TTC549 (cell line): ENCODE data around the gene OR2T35.
"Not testable (repeated sequence)": the region's sequence is repeated elsewhere in the genome, so short reads cannot be mapped to it uniquely, and the experiment has no call there.

ENCODE experiments used
- FAIRE-seq: peaks from 2 replicates; lab custom pipeline; 2012; peaks lifted over from hg19 to GRCh38; lab: Jason Lieb, UNC

OR2T35 gene, protein sequence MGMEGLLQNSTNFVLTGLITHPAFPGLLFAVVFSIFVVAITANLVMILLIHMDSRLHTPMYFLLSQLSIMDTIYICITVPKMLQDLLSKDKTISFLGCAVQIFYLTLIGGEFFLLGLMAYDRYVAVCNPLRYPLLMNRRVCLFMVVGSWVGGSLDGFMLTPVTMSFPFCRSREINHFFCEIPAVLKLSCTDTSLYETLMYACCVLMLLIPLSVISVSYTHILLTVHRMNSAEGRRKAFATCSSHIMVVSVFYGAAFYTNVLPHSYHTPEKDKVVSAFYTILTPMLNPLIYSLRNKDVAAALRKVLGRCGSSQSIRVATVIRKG

DNA sequence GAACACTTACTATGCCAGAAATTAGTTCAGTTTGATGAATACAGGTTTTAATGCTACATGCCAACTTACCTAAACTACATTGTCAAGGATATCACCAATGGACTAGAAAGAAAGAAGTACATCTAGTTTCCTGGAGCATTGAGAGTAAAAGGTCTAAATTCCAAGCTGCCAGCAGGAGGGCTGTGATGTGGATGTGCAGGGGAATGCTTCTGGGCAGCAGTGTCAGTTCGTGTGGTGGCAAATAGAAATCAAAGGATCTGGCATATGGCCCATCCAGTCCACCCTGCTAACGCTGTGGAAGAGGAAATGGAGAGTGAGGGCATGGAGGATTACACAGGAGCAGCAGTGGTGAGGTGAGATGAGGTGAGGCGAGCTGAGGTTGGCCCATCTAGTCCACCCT lies at the start of gene OR2T35:
Gene OR2T35 (minus strand): TSS at position 101 of the 400 bp plus-strand sequence. CDS start 6,020 bp downstream, outside the sequence.
- not testable (repeated sequence) for FAIRE-seq

DNA sequence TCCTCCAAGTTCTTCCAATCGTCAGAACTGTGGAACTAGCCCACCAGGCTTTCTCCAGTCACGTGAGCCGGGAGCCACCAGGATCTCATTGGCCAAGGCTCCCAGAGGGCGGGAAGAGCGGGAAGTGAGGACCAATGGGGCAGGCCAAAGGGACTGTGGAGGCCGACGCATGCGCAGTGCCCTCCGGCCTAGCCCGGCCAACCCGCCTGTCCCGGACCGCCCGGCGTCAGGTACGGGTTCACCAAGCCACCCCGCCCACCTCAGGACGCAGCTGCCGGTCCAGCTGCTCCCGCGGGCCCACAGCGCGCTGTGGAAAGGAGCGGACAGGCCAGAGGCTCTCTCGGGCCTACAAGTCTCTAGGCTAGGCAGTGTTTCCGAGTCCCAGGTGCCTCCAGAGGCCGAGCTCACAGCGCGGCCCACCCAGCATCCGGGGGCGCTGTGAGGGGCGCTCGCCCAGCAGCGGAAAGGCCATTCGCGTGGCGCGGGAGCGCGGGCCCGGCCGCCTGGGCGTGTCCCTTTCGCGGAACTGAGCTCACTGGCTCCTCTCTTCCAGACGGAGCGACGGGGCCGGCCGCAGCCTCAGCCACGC lies 46.6 kb upstream of the OR2T35 start:
- FAIRE-seq: no peak

DNA sequence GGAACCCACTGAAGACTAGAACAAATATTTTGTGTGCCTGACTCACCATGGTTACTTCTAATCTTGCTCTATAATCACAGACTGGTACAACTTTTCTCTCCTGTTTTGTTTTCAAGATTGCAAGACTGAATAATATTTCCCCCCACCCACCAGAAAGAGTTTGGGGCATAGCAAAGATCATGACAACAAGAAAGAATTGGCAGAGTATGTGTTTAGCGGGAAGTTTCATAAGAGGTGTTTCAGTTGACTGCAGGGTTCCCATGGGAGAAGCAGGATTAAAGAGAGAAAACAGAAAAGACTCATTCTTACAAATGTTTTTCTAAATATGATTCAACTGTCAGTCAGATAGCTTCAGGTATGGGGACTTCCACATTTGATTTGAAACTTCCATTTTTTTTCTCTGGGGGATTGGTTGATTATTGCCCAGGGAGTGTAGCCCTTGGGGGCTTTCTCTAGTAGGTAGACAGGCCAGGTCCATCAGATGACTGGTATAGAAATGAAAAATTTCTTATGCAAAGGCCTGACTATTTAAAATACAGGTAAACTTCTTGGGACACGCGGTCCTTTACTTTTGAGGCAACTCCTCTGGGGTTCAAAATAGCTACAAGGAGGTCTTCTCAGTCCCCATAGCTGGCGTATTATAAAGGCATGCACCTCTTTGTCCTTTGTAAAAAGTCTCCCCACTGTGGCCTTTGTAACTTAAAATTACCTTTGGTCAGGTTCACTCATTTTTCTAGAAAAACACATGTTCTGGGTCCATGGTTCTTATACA lies 43.6 kb upstream of the OR2T35 start:
- no peak for FAIRE-seq

DNA sequence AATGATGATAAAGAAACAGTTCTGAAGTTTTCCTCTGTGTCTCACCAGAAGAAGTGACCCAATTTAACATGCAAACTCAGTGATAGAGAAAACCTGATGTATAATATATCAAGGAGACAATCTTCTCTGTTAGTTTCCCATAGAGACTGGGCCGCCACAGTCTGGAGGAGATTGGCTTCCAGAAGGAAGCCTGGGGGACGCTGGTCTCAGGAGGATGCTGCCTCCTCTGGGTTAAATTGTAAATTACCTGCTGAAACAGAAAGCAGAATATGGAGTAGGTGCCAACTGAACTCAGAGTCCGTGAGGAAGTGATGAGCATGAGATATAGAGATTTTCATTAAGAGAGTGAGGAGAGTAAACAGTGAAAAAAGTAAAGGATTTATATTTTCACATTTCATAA lies 41.7 kb upstream of the OR2T35 start:
- FAIRE-seq: no peak

DNA sequence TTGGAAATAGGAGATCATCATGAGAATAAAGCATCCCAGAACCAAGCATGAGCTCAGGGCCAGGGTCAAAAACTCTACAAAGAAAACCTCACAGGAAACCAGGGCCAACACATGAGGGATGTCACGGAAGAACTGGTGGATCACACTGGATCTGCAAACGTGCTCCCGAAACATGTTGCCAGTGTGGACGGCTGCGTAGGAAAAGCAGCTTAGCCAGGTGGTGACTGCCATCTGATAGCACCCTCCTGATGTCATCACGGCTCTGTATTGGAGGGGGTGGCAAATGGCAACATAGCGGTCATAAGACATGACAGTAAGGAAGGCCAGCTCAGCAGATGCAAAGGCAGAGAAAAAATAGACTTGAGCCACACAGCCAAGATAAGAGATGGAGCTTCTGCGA lies 36.6 kb upstream of the OR2T35 start:
- FAIRE-seq: no peak

DNA sequence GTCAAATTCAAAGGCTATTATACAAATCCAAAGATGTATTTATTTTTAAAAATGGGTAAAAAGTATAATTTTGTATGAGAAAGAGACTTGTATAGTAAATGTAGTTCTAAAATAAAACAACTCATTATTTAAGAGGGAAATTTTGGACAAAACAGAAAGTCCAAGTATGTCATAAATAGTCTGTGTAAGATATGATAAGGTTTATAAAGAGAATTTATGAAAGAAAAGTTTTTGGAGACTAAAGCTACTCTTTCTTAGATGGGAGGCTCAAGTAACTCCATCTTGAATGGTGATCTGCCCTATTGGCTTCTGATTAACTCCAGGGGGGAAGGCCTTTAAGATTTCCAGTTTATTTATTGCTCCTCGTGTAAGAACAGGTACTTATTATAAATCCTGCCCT lies 24.9 kb upstream of the OR2T35 start:
- FAIRE-seq: no peak

DNA sequence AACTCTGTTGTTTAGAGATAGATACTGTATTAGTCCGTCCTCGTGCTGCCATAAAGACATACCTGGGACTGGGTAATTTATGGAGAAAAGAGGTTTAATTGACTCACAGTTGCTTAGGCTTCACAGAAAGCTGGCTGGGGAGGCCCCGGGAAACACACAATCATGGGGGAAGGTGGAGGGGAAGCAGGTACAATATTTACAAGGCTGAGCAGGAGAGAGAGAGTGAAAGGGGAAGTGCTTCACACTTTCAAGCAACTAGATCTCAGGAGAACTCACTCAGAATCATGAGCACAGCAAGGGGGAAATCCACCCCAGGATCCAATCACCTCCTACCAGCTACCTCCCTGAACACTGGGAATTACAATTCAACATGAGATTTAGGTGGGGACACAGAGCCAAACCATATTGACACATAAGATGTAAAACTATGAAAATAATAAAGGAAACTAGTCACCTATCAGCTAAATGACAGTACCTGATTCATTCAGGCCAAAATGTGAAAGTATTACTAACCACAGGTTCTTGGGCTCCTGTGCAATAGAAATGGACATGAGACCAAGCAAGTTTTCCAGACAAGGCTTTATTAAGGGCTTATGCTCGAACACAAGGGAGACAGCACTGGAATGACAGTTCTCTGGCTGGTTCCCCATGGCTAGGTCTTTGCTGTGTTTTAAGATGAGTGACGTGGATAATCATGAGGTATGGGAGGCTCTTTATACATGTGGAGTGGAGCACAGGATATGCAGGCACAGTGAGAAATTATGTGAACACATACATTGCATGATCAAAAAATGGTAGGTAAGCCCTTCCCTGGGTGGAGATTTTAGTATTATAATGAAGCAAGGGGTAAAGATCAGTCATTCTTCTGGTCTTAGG lies 18.6 kb upstream of the OR2T35 start:
- FAIRE-seq: not testable (repeated sequence)

DNA sequence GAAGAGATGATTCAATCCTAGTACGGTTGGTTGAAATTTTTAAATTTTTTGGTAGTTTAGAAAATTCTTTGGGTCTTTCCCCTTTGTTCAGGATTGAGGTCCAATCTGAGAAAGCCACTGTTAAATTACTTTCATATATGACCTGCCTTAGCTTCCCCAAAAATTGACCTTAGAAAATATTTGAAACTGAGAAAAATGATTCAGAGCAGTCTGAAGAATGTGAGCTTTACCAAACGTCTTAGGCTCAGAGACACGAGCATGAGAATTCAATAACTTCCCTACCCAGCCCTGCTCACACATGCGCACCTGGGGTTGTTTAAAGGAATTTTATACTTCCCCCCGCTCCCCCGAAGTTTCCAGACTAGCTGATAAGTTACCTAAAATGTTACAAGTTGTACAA lies 11.7 kb upstream of the OR2T35 start:
- FAIRE-seq: not testable (repeated sequence)

DNA sequence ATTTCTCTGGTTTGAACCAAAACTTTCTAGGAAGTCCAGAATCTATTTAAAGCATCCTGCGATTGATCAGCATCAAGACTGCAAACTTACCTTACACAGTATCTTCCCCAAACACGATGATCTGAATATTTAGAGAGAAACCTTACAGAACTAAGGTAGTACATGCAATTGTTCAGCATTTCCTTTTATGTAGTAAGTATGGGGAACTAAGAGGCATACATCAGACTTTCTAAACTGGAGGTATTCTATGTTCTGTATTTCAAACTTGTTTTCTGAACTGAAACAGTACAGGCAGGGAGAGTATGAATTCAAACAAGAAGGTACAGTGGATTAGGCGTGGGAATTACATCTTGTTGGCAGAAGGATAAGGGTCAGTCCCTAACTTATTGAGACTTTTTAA lies 10.3 kb upstream of the OR2T35 start, which contains the start of gene OR2T27:
Gene OR2T27 (minus strand): TSS at position 175 of the 400 bp plus-strand sequence. CDS start 4,644 bp downstream, outside the sequence.
- FAIRE-seq: not testable (repeated sequence)

DNA sequence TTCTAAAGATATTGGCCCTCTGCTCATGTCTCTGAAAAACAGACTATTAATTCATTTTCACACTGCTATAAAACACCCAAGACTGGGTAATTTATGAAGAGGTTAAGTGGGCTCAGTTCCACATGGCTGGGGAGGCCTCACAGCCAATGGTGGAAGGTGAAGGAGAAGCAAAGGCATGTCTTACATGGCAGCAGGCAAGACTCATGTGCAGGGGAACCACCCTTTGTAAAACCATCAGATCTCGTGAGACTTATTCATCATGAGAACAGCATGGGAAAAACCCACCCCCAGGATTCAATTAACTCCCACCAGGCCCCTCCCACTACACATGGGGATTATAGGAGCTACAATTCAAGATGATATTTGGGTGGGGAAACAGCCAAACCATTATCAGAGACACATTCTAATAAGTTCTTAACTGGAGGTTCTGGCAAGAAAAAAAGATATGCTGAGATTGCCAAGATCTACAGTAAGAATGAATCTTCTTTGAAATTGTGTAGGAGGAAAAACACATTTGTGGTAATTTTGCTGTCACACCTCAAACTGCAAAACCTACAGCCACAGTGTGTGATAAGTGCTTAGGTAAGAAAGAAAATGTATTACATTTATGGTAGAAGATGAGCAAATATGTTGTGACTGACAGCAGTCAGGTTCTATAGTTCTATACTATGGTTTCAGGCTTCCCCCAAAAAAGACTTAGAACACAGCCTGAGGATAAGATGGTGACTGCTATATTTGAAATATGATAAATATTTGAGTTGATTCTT lies 3.9 kb upstream of the OR2T35 start:
- FAIRE-seq: not testable (repeated sequence)

DNA sequence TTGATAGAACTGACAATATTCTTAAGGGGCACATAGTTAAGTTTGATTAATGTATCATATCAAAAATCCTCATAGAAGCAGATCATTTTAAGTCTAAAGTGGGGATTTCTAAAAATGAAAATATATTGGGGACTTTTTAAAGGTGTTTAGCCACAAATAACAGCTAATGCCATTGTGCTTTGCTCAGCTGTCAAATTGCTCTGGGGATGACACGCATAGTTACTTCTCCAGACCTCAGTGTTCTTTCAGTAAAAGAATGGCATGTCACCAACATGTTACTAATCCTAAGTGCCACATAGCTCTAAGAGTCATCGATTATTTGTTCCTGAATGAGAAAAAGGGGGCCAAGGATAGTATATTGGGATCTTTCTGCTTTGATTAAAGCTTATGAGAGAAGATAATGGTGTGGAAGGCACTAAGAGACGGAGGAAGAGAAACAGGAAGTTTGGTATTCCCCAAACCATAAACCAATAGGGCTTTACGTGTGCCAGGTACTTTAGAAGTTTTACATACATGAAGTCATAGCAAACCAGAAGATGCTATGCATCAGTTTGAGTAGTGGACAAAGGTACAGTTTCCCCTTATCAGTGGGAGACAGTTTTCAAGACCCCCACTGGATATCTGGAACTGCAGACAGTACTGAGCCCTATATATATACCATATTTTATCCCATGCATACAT lies 2.0 kb downstream of the OR2T35 start:
- FAIRE-seq: not testable (repeated sequence)

DNA sequence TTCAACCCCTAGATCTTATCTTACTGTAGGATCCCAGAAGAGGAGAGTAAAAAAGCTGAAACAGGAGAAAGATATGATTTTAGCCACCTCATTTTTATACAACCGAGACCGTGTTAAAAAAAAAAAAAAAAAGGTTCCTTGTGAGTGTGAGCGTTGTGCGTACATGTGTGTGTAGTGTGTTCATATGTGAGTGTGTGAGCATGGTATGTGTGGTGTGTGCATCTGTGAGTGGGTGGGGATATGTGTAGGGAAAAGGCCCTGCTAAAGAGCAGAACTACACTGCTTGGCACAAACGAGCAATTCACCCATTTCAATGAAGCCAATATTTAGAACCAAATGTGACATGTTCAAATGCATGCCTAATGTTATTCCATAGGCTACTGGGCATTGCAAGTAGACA lies 3.5 kb downstream of the OR2T35 start:
- not testable (repeated sequence) for FAIRE-seq

DNA sequence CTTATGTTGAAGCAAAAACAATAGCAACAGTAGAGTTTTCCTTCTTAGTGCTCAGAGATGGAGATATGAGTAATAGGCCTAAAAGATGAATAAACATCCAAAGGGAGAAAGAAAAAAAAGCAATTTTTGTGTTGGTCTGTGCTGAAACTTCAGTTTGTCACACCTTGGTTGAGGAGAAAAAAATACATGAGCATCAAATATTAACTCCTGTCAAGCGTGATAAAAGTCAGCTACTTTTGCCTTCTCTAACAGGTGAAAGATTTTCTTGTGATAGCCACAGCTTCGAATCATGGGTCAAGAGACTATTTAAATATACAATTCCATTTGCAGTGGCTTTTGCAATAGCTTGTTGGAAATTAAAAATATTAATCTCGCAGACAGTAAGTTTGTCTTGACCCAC lies 4.2 kb downstream of the OR2T35 start:
- FAIRE-seq: not testable (repeated sequence)

DNA sequence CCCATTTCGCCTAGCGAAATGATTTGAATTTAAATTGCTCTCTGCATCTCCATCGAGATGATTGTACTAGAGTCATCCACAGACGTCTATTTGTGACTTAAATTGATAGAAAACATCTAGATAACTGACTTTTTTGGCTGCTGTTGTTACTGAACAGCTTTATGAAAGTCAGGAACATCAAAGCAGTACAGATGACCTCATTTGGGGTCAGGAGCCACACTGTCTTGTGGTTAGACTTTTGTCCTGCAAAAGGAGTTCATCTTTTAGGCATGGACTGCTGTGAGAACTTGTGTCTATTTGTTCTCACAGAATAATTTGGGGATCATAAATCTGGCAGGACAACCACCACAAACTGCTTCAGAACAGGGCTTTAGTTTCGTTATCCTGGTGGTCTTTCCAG lies 5.4 kb downstream of the OR2T35 start:
- FAIRE-seq: not testable (repeated sequence)

DNA sequence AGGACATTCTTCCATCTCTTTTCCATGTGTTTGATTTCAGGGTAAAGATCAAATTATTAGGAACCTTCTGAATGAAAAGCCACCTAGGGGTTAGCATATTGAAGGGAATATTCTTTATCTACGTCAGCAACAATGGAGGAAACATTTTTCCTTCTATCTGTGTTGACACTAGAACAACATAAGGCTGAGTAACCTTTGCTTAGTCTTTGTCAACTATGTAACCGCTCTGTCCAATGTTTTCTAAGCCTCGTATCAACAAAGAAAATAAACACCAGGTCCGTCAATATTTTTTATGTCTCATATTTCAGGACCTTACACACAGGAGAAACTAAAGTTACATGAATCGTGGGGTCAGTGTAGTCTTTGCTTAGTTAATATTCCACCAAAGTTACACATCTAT lies 8.5 kb downstream of the OR2T35 start:
- FAIRE-seq: not testable (repeated sequence)

DNA sequence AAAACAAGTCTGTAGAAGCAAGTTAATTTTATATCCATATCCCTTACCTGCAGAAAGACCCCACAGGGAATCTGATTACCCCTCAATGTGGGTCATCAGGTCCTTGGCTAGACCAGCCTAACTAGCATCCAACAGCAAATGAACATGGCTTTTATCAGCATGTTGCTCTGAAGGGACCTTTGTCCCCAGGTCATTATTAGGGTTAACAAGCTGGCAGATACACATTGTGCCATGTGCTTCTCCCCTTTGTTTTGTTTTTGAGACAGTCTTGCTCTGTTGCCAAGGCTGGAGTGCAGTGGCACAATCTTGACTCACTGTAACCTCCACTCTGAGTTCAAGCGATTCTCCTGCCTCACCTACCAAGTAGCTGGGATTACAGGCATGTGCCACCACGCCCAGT lies 10.1 kb downstream of the OR2T35 start, which contains the start of gene OR2T11:
Gene OR2T11 (minus strand): TSS at position 101 of the 400 bp plus-strand sequence. CDS start 7,963 bp downstream, outside the sequence.
- not testable (repeated sequence) for FAIRE-seq

DNA sequence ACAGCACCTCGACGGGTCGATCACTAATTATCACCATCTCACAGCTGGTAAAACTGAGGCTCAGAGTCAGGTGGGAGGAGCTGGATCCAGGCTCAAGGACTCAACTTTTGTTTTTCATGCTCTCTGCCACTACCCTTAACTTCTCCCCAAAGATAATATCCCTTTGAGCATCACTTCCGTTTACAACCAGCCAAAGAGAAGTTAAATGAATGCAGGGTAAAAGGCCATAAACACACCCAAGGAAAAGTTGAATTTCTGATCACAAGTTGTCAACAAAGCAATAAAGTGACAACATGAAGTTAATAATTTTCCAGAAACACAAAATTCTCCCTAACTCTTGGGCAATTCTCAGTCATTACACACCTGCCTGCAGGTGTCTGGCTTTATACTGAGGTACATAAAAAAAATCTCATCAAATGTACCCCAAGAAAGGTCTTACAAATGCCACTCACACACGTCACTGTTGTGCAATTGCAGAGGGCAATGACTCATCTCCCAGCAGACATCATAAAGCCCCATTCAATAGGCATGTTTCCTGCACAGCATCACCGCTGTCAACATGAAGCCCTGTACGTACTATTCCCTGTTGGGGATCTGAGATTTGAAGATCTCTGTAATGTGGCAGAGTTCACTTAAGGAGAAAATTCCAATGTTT lies 13.6 kb downstream of the OR2T35 start:
- FAIRE-seq: no peak

DNA sequence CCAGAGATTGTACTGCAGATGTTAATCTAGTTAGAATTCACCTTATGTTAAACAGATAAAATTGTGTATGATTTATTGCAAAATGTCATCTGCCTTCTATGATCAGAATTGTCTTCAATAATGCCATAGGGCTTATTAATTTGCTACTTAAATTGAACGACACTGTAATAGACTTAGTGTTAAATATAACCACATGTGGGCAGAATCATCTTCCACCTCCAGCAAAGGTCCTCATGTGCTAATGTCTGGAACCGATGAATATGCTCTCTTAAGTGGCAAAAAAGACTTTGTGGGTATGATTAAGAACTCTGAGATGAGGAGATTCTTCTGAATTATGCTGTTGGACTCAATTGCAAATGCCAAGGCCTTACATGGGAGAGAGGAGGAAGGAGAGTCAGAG lies 14.5 kb downstream of the OR2T35 start:
- FAIRE-seq: no peak

DNA sequence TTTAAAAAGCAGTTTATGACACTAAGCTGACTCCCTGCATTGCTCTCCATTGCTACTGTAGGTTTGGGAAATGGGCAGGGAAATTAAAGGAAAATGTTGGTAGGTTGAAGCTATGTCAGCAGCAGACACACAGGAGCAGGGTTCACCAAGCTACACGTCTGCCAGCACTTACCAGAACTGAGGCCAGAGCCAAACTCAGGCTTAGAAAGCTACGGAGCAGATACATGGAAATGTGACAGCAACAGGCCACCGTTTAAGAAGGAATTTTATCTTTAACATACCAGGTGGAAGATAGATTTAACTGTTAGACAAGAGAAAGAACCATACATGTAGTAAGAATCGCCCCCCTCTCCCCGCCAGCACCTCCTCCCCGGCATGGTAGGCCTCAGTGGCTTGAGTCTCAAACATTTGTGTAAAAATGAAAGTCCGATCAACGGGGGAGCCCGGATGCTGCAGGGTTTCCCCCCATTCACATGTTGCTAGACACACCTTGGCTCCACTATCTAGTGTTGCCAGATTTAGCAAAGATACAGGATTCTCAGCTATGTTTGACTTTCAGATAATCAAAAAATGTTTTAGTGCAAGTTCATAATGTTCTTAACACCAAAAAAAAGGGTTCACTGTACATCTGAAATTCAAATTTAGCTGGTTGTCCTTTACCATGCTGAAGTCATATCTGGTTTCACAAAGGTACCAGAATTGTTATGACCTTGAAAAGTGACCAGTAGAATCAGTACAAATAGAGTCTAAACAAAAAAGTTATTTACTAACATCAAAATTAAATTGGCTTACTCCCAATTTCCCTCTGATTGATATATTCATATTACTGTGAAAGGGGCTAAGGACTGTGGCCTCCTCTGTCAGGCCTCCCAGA lies 16.9 kb downstream of the OR2T35 start:
- no peak for FAIRE-seq
